Measurements from ENCODE around the gene DCLRE1C. TPM values are rescaled to one million over a fixed set of nuclear protein-coding genes. Genes with fewer than 3 reads are reported as not detected.

The DCLRE1C gene
- total and polyA plus RNA-seq, 9 of the 15 experiments (the other 6 are each of a cell fraction or from before 2014, with no cell fraction given): 8.8 to 22.2 (median 13.9) TPM

DNA sequence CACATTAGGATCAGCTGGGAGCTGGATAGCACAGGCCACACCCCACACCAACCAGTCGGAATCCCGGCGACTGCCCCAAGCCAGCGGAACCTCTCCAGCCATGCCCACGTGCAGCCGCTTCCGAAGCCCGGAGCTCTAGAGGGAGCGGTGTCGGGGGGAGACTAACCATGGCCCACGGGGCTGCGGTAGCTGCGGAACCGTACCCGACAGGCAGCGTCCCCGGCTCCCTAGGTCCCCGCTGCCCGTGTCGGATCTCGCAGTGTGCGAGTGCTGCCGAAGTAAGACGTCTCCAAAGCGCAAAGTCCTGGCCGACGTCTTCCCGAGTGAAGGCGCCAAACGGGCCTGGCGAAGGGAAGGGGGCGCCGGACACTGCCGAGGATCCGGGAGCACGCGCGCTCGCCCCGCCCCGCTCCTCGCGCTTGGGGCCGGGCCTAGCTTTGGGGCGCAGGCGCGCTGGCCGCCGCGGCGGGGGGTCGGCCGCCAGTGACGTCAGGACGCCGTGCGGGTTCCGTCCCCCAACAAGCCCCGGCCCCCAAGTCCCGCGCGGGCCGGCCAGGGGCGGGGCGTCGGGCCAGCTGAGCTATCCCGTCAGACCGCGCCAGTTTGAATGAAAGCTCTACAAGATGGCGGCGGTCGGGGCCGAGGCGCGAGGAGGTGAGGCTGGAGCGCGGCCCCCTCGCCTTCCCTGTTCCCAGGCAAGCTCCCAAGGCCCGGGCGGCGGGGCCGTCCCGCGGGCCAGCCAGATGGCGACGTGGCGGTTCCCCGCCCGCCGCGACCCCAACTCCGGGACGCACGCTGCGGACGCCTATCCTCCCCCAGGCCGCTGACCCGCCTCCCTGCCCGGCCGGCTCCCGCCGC is 75.4 kb downstream of the DCLRE1C start, which contains the start of gene SUV39H2 (continued):
- TF ChIP-seq, protein P1, sequence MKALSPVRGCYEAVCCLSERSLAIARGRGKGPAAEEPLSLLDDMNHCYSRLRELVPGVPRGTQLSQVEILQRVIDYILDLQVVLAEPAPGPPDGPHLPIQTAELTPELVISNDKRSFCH (CRISPR knock-in tag; IDR thresholded peaks at IDR 0.05): no peak
- TF ChIP-seq, protein P1 (tag; IDR thresholded peaks at IDR 0.05): no peak; the same call in 1 of the 2 replicates
- TF ChIP-seq ZNF124 (CRISPR knock-in tag; IDR thresholded peaks at IDR 0.05) (no peak), CBFB (CRISPR knock-in tag; IDR thresholded peaks at IDR 0.05) (no peak), RFX5 (IDR thresholded peaks at IDR 0.05; ENCODE audit: low read depth, low read length) (no peak), ZNF143 (CRISPR knock-in tag; IDR thresholded peaks at IDR 0.05) (no peak), ZNF639 (CRISPR knock-in tag; conservative IDR thresholded peaks at IDR 0.05 in 1 of 2, IDR thresholded peaks at IDR 0.05 in 1 of 2) (peak in 1 of 2 experiments; percentile 76; a peak in 2 of 4 replicates), ZNF217 (CRISPR knock-in tag; IDR thresholded peaks at IDR 0.05) (no peak), ZNF324 (CRISPR knock-in tag; IDR thresholded peaks at IDR 0.05) (no peak), ZNF146 (CRISPR knock-in tag; IDR thresholded peaks at IDR 0.05; ENCODE audit: unreplicated experiment) (no peak), ZNF717 (CRISPR knock-in tag; IDR thresholded peaks at IDR 0.05) (no peak), CLOCK (CRISPR knock-in tag; IDR thresholded peaks at IDR 0.05; ENCODE audit: borderline replicate concordance) (no peak), SRF (CRISPR knock-in tag; IDR thresholded peaks at IDR 0.05) (no peak), KLF1 (tag; IDR thresholded peaks at IDR 0.05) (no peak), TCF7L2 (IDR thresholded peaks at IDR 0.05; ENCODE audit: low read depth, low read length) (no peak)
- TF ChIP-seq, protein P2, sequence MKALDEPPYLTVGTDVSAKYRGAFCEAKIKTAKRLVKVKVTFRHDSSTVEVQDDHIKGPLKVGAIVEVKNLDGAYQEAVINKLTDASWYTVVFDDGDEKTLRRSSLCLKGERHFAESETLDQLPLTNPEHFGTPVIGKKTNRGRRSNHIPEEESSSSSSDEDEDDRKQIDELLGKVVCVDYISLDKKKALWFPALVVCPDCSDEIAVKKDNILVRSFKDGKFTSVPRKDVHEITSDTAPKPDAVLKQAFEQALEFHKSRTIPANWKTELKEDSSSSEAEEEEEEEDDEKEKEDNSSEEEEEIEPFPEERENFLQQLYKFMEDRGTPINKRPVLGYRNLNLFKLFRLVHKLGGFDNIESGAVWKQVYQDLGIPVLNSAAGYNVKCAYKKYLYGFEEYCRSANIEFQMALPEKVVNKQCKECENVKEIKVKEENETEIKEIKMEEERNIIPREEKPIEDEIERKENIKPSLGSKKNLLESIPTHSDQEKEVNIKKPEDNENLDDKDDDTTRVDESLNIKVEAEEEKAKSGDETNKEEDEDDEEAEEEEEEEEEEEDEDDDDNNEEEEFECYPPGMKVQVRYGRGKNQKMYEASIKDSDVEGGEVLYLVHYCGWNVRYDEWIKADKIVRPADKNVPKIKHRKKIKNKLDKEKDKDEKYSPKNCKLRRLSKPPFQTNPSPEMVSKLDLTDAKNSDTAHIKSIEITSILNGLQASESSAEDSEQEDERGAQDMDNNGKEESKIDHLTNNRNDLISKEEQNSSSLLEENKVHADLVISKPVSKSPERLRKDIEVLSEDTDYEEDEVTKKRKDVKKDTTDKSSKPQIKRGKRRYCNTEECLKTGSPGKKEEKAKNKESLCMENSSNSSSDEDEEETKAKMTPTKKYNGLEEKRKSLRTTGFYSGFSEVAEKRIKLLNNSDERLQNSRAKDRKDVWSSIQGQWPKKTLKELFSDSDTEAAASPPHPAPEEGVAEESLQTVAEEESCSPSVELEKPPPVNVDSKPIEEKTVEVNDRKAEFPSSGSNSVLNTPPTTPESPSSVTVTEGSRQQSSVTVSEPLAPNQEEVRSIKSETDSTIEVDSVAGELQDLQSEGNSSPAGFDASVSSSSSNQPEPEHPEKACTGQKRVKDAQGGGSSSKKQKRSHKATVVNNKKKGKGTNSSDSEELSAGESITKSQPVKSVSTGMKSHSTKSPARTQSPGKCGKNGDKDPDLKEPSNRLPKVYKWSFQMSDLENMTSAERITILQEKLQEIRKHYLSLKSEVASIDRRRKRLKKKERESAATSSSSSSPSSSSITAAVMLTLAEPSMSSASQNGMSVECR (CRISPR knock-in tag; IDR thresholded peaks at IDR 0.05): peak; percentile 88
- TF ChIP-seq, protein P3, sequence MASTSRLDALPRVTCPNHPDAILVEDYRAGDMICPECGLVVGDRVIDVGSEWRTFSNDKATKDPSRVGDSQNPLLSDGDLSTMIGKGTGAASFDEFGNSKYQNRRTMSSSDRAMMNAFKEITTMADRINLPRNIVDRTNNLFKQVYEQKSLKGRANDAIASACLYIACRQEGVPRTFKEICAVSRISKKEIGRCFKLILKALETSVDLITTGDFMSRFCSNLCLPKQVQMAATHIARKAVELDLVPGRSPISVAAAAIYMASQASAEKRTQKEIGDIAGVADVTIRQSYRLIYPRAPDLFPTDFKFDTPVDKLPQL (IDR thresholded peaks at IDR 0.05; ENCODE audit: extremely low read depth, insufficient read length): no peak
